ENCODE measurements around the gene SKOR1. TPM values are rescaled to one million over a fixed set of nuclear protein-coding genes. Genes with fewer than 3 reads are reported as not detected.

The SKOR1 gene
- total and polyA plus RNA-seq, 2 of the 13 experiments (the other 11 are each of a cell fraction or from before 2014, with no cell fraction given): 0.09 to 0.11 TPM

DNA sequence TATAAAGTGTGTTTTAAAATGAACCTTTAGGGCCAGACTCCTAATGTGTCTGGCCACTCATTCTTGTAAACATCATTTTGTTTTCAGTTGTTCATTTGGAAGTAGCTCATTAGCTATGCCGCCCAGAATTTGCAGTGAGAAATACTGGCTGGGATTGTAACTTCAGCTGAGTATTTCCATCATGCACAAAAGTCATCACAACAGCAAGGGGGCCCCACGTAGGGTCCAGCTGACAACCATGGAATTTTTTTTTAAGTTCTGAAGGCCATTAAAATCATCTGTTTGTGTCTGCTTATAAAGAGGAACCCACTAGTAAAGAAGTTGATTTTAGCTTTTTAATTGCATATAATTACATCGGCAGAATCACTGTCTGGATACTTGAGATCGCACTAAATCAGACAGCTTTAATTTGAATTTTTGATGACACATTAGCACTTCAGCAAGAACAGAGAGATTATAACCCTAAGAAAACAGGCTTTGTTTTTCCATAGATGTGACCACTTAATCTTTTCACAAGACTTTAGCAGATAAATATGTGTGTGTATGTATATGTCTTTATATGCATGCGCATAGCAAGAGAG lies 46.3 kb upstream of the SKOR1 start:
- ChIA-PET CTCF (ENCODE audit: low intra/inter-chr PET ratio, low total read pairs) (no interaction called here), POLR2A (no interaction called here)
- H3K4me3 ChIP-seq (replicated peaks in 1 of 3; ENCODE audit: insufficient read depth in 1 of 3, low read depth in 2 of 3, low read length in 3 of 3): no peak overlapping the region
- BruUV-seq (replicated peaks): no TSS peak
- in situ Hi-C loops (cut with HindIII; ENCODE audit: extremely low pct_ligation_motif_present, low pct_unique_long_range_greater_than_20kb) (no loop called here), intact Hi-C loops (cut with micrococcal nuclease; ENCODE audit: unreplicated experiment) (no loop called here)
- no peaks in the 10 kb centered on the region for H3K9me3 ChIP-seq (ENCODE audit: low read length)
- WGBS (ENCODE audit: low lambda C conversion rate): 92% methylated on average over 5 of the region's 5 CpGs
- H2AFZ ChIP-seq (ENCODE audit: low read length): no peak overlapping the region
- H3K9ac ChIP-seq (ENCODE audit: insufficient read depth, low read depth, low read length): no peak overlapping the region
- no peak for ATAC-seq
- peaks cover 0 to 2% of the 10 kb centered on the region in 2 experiments; a peak in 2 of 5 replicates for H3K36me3 ChIP-seq (replicated peaks in 1 of 2; ENCODE audit: control insufficient read depth in 1 of 2, insufficient read depth in 2 of 2, low read length in 2 of 2)
- DNase-seq (ENCODE audit: low spot score): no peak
- H3K4me1 ChIP-seq (ENCODE audit: insufficient read depth, low read length): no peaks in the 10 kb centered on the region
- H3K27me3 ChIP-seq (ENCODE audit: control insufficient read depth in 1 of 2, insufficient read depth in 2 of 2, low read length in 2 of 2): no peaks in the 10 kb centered on the region
- TF ChIP-seq HNRNPL (IDR thresholded peaks at IDR 0.05; ENCODE audit: low read depth, low read length): no peak
- TF ChIP-seq, protein P1, sequence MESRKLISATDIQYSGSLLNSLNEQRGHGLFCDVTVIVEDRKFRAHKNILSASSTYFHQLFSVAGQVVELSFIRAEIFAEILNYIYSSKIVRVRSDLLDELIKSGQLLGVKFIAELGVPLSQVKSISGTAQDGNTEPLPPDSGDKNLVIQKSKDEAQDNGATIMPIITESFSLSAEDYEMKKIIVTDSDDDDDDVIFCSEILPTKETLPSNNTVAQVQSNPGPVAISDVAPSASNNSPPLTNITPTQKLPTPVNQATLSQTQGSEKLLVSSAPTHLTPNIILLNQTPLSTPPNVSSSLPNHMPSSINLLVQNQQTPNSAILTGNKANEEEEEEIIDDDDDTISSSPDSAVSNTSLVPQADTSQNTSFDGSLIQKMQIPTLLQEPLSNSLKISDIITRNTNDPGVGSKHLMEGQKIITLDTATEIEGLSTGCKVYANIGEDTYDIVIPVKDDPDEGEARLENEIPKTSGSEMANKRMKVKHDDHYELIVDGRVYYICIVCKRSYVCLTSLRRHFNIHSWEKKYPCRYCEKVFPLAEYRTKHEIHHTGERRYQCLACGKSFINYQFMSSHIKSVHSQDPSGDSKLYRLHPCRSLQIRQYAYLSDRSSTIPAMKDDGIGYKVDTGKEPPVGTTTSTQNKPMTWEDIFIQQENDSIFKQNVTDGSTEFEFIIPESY (CRISPR knock-in tag; IDR thresholded peaks at IDR 0.05): no peak
- TF ChIP-seq ATAD3A (CRISPR knock-in tag; IDR thresholded peaks at IDR 0.05): no peak
- no peak for TF ChIP-seq SYNCRIP (IDR thresholded peaks at IDR 0.05; ENCODE audit: insufficient read depth, low read depth, low read length)
- no peak for TF ChIP-seq ZNF292 (CRISPR knock-in tag; IDR thresholded peaks at IDR 0.05; ENCODE audit: borderline replicate concordance, low read depth)
- no peak overlapping the region for H3K4me2 ChIP-seq (ENCODE audit: low read depth, low read length)
- no peak for FAIRE-seq
- H4K20me1 ChIP-seq (ENCODE audit: insufficient read depth, low read length): no peaks in the 10 kb centered on the region
- no peak overlapping the region for H3K27ac ChIP-seq (ENCODE audit: extremely low read length, insufficient read depth, low read length)
- H3K79me2 ChIP-seq (ENCODE audit: insufficient read depth, low read length): no peaks in the 10 kb centered on the region

DNA sequence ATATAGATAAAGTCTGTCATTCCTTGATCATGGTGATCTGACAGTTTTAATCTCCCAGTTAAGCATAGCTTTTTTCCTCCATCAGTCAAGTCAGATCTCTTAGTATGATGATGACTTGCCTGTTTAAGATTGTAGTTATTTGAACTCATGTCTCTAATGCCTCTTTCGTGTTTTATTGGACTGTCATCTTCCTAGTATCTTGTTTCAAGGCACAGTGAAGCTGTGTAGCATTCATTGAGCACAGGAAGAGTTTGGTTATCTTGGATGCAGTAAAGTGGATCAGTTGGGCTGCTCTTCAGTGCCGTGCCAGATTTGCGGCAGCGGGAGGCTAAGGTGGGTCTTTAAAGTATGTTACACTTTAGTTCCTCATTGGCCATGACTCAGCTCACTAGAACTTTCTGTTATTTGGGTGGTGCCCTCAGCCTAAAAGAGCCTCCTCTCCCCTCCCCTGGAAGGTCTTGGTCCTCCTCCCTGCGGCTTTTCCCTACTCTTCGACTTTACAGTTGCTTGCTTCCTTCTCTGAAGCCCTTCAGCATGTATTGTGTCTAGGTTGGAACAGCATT lies 45.7 kb upstream of the SKOR1 start:
- no peaks in the 10 kb centered on the region for H3K79me2 ChIP-seq (ENCODE audit: insufficient read depth, low read length)
- no peaks in the 10 kb centered on the region for H3K27me3 ChIP-seq (ENCODE audit: control insufficient read depth in 1 of 2, insufficient read depth in 2 of 2, low read length in 2 of 2)
- H3K4me1 ChIP-seq (ENCODE audit: insufficient read depth, low read length): no peaks in the 10 kb centered on the region
- no peak overlapping the region for H3K9ac ChIP-seq (ENCODE audit: insufficient read depth, low read depth, low read length)
- 95% methylated on average over 6 of the region's 6 CpGs for WGBS (ENCODE audit: low lambda C conversion rate)
- intact Hi-C loops (cut with micrococcal nuclease; ENCODE audit: unreplicated experiment): no loop called here
- no peak overlapping the region for H3K4me3 ChIP-seq (replicated peaks in 1 of 3; ENCODE audit: insufficient read depth in 1 of 3, low read depth in 2 of 3, low read length in 3 of 3)
- H3K9me3 ChIP-seq (ENCODE audit: low read length): no peaks in the 10 kb centered on the region
- no peaks in the 10 kb centered on the region for H4K20me1 ChIP-seq (ENCODE audit: insufficient read depth, low read length)
- BruUV-seq (replicated peaks): no TSS peak
- peaks cover 0 to 2% of the 10 kb centered on the region in 2 experiments; a peak in 2 of 5 replicates for H3K36me3 ChIP-seq (replicated peaks in 1 of 2; ENCODE audit: control insufficient read depth in 1 of 2, insufficient read depth in 2 of 2, low read length in 2 of 2)
- POLR2A ChIA-PET: no interaction called here
- H3K27ac ChIP-seq (ENCODE audit: extremely low read length, insufficient read depth, low read length): no peak overlapping the region
- no peak overlapping the region for H2AFZ ChIP-seq (ENCODE audit: low read length)
- CTCF ChIA-PET (ENCODE audit: low intra/inter-chr PET ratio, low total read pairs): no interaction called here
- DNase-seq (ENCODE audit: low spot score) (no peak), ATAC-seq (no peak), FAIRE-seq (no peak)
- in situ Hi-C loops (cut with HindIII; ENCODE audit: extremely low pct_ligation_motif_present, low pct_unique_long_range_greater_than_20kb): no loop called here
- H3K4me2 ChIP-seq (ENCODE audit: low read depth, low read length): no peak overlapping the region
- TF ChIP-seq ZNF746 (CRISPR knock-in tag; IDR thresholded peaks at IDR 0.05) (no peak), SMAD9 (CRISPR knock-in tag; IDR thresholded peaks at IDR 0.05) (no peak), NCOR1 (IDR thresholded peaks at IDR 0.05; ENCODE audit: borderline replicate concordance, low read length) (no peak)
- TF ChIP-seq, protein P2, sequence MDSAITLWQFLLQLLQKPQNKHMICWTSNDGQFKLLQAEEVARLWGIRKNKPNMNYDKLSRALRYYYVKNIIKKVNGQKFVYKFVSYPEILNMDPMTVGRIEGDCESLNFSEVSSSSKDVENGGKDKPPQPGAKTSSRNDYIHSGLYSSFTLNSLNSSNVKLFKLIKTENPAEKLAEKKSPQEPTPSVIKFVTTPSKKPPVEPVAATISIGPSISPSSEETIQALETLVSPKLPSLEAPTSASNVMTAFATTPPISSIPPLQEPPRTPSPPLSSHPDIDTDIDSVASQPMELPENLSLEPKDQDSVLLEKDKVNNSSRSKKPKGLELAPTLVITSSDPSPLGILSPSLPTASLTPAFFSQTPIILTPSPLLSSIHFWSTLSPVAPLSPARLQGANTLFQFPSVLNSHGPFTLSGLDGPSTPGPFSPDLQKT (CRISPR knock-in tag; IDR thresholded peaks at IDR 0.05; ENCODE audit: borderline replicate concordance): no peak
- TF ChIP-seq, protein P3, sequence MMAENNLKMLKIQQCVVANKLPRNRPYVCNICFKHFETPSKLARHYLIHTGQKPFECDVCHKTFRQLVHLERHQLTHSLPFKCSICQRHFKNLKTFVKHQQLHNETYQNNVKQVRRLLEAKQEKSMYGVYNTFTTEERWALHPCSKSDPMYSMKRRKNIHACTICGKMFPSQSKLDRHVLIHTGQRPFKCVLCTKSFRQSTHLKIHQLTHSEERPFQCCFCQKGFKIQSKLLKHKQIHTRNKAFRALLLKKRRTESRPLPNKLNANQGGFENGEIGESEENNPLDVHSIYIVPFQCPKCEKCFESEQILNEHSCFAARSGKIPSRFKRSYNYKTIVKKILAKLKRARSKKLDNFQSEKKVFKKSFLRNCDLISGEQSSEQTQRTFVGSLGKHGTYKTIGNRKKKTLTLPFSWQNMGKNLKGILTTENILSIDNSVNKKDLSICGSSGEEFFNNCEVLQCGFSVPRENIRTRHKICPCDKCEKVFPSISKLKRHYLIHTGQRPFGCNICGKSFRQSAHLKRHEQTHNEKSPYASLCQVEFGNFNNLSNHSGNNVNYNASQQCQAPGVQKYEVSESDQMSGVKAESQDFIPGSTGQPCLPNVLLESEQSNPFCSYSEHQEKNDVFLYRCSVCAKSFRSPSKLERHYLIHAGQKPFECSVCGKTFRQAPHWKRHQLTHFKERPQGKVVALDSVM (CRISPR knock-in tag; IDR thresholded peaks at IDR 0.05): no peak
- TF ChIP-seq, protein P4, sequence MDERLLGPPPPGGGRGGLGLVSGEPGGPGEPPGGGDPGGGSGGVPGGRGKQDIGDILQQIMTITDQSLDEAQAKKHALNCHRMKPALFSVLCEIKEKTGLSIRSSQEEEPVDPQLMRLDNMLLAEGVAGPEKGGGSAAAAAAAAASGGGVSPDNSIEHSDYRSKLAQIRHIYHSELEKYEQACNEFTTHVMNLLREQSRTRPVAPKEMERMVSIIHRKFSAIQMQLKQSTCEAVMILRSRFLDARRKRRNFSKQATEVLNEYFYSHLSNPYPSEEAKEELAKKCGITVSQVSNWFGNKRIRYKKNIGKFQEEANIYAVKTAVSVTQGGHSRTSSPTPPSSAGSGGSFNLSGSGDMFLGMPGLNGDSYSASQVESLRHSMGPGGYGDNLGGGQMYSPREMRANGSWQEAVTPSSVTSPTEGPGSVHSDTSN (CRISPR knock-in tag; IDR thresholded peaks at IDR 0.05): no peak

All from HepG2 (cell line).